SK-MEL-5 (cell line): ENCODE results near the gene FAM241B. TPM values are rescaled to one million over a fixed set of nuclear protein-coding genes. Genes with fewer than 3 reads are reported as not detected.

Experiments used
- DNase-seq: peaks from one replicate; pipeline ENCODE4 v3.0.0-alpha.2; 2016; ENCODE audit warnings: low read depth, low spot score
- in situ Hi-C: cut with HindIII; loops from 2 replicates; pipeline ENCODE4 v1.10.0; 2016; ENCODE audit warnings: low sequenced_read_pairs, high pct_unique_total_duplicates, low pct_unique_long_range_greater_than_20kb
- total RNA-seq: library from RNA; depleted of rRNA; stranded (reverse); fragments of >200 nt; shearing (Covaris generic); gene quantifications from 2 replicates; pipeline ENCODE4 v1.2.3, GENCODE V29; 2014

The FAM241B gene
- total RNA-seq, 1 experiment from 2014 or later = 1.2 TPM

DNA sequence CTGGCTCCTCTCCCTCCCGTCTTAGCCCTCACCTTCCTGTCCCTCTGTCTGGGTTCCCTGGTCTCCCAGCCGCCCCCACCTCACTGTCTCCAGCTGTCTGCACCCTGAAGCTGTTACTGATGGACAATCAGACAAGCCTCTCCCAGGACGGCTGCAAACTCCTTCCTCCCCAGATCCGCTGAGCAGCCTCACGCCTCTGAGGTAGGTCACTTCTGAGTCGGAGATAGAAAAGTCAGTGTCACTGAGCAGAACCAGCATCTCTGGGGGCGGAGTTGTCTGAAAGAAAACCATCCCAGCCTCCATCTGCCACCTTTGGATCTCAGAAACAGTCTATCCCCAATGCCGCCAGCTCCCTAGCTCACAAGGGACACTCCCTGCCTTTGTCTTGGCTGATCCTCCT is 27.4 kb downstream of the FAM241B start:
- in situ Hi-C loops = no loop called here
- DNase-seq = no peak

DNA sequence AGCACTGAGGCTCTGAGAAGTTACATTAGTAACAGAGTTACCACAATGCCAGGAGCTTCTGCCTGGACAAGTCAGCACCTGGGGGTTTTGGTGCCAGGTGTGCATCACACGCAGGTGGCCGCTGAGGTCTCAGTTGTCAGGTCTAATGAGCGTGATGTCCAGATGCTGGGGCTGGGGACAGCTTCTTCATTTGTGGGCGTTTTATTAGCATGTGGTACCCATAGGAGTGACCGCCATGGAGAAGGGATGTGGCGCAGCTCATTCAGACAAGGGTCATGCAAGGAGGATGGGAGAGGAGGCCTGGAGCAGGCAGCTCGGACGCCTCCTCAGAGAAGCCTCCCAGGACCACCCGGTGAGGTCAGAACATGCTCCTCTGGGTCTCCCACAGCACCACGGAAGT is 27.8 kb downstream of the FAM241B start:
- in situ Hi-C loops = no loop called here

DNA sequence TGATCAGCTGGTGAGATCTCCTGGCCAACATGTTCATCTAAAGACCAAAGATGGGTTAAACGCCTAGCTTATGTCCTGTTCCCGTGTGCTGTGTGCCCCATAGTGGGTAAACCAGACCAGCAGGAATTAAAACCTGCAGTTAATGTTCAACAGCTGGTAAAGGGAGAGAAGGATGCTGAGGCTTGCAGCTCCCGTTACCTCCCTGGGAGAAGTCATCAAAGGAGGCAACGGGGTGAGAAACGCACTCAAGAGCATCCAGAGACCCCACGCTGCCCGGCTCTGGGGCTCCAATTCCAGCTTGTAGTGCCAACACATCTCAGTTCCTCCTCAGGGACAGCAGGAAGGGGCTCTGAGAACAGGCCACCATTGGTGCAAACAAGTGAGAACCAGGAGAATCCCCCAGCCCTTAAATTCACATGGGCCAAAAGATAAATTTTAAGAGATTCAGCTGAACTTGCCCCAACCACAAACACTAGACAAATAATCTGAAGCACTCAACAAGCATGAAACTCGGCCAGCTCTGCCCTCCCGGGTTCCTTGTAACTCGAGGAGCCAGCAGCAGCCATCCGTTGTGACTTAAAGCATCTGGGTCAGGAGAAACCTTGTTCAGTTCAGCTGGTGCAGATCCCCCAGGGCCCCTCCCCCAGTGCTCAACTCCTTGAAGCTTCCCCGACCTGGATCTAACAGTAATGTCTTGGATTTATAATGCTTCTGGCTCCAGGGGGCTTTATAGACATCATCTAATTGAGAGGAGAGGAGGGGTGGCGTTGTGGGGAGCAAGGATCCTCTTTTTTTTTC is 29.4 kb downstream of the FAM241B start:
- no peak for DNase-seq

More for the DNA sequence above, 27.8 kb downstream of the FAM241B start:
- DNase-seq = no peak

DNA sequence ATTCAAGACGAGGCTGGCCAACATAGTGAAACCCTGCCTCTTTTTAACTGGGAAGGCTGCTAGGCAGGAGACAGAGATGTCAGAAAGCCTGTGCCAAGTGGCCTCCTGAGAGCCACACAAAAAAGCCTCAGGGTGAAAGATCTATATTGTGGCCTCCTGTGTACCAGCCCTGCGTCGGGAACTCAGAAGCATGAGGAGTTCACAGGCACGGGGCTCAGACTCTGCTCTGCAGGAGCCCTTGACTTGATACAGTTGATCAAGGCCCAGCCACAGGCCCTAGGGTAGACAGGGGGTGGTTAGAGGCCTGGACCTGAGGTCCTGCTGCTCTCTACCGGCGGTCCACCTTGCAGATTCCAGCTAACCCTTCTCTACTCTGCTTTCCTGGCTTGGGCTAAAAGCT is 30.2 kb downstream of the FAM241B start:
- in situ Hi-C loops = no loop called here
- no peak for DNase-seq

More for the DNA sequence above, 29.4 kb downstream of the FAM241B start:
- in situ Hi-C loops = no loop called here

DNA sequence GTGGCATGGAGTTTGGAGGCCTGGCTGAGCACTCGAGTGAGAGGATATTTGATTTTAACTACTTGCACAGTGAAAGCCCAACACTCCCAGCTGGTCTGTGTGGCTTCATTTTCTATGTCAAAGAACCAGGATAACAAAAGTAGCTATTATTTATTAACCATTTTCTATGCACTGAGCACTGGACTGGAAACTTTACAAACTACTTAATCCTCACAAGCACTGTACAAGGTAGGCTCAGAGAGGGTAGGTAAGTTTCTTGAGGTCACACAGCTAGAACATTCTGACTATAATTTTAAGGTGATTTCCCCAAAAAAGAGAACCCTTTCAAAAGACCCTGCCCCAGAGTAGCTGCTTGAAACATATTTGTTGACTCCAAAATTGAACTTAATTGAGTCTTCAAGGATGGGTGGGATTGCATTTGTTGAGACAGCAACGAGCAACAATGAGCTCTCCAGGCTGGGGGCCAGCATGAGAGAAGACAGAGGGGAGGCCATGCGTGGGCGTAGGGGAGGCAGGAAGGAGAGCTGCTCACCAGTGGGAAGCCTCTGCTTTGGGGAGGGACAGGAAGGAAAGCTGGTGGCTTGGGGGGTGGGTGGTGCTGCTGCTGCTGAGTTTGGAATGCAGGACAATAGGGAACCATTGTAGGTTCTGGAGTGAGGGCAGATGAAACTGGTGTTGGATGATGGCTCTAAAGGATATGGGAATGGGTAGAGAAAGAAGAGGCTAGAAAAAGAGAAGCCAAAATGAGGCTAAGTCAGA is 31.5 kb downstream of the FAM241B start:
- no peak for DNase-seq
- in situ Hi-C loops = no loop called here

DNA sequence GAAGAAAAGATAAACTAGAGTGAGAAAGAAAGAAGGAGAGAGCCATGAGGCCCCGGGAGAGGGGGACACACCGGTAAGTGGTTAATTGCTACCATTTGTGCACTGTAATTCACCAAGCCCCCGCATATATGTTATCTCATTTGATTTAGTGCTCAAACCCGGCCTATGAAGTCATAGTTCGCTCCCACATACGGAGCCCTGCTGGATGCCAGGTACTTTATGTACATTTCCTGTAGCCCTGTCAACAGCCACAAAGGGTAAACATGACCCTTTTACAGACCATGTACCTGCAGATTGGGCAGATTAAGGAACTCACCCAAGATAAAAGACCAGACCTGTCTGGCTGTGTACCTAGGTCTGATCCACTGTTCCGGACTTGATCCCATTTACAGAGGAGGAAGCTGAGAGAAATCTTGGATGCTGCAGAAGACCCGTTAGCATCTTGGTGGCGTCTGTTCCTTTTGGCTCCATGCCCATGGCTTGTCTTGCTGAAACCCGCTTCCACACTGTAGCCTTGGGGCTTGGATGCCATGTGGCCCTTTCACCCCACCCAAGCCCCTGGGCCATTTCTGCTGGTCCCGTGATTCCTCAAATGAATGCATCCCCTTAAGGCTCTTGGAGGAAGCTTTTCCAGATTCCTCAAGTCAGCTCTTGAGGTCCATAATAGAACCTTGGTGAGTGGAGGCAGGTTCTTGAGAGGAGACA is 32.3 kb downstream of the FAM241B start:
- in situ Hi-C loops = no loop called here
- DNase-seq = no peak

DNA sequence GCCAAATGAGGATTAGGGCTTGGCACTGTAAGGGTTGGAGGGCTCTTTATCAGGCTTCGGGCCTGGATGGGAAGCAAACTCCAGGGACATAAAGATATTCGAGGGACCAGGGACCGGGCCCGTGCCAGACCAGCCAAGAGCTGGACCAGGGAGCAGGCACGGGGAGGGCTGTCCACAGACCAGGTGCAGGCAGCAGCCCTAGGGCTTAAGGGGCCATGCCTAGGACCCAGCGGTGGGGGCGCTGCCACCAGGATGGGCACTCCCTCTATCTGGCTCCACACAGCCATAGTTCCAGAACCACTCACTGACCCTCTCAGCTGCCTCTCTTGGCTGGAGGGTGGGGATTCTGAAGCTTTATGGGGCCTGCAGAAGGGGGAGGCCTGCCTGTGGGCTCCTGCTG is 32.9 kb downstream of the FAM241B start:
- no peak for DNase-seq
- in situ Hi-C loops = no loop called here

DNA sequence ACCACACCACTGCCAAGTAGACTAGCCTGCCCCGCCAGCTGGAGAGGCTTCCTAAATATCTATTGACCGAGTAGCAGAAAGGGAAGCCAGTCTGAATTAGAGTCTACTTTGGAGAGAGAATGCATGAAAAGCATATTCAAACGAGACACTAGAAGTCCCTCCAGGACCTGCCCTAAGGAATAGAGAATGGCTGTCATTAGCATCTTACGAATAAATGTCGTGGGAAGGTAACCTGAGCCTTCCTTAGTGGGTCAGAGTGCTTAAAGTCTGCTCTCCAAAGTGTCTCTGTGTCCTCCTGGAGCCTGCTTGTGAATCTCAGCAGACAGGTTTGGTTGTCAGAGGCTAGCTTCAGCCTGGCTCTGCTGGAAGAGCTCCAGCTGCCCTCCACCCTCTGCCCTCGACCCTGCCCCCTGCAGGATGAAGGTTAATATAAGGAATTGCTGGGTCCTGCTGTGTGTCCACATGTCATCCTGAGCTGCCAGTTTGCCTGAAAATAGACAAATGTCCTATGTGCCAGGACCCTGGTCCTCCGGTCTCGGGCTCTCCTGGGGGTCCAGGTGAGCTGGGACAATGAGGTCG is 33.4 kb downstream of the FAM241B start:
- in situ Hi-C loops = no loop called here
- peak; percentile 13 for DNase-seq

DNA sequence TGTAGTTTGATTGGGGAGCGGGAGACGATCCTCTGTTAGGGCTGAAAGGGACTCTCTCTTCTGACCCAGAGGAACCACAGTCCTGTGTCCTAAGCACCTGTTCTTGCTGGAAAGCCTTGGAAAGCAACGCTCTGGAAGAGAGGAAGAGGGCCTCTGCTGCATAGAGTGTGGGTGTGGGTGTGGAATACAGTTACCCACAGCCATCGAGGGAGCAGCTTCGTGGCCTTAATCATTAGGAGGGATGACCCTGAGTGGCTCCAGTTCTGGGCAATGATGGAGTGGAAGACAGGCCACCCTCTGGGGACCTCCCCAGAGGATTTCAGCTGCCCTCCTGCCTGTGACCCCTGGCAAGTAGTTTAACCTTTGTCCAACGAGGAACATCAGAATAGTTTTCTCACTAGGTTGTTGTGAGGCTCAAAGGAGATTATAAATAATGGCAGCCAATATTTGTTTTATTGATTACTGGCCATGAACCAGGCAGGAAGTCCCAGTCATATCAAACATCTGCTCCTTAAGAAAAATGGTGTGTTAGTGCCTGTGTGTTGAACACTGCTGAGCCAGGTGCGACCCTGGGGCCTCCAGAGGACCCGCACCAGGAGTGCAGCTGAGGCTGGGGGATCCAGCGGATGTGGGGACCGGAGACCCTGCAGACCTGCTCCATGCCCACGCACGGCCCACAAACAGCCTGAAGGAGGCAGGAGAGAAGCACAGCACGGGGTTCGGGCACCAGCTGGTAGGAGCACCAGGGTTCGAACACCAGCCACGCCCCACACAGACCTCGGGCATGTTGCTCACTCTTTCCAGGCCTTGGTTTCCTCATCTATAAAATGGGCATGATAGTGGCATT is 35.6 kb downstream of the FAM241B start:
- in situ Hi-C loops = no loop called here
- DNase-seq = no peak

DNA sequence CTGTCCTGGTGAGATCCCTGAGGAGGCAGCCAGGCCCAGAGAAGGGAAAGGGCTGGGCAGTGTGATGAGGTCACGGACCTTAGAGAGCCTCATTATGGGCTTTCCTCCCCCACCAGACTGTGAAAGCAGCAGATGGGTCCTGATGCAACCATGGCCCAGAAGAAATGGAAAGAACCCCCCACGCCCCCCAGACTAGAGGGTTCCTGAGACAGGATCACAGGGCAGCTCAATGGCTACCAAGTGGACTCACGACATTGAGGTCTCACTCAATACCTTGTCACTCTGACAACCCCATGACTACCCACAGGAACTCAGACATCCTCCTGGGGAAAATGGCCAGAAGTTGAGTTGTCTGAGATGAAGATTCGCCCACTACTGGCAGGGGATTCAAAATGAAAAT is 36.7 kb downstream of the FAM241B start:
- in situ Hi-C loops = no loop called here

DNA sequence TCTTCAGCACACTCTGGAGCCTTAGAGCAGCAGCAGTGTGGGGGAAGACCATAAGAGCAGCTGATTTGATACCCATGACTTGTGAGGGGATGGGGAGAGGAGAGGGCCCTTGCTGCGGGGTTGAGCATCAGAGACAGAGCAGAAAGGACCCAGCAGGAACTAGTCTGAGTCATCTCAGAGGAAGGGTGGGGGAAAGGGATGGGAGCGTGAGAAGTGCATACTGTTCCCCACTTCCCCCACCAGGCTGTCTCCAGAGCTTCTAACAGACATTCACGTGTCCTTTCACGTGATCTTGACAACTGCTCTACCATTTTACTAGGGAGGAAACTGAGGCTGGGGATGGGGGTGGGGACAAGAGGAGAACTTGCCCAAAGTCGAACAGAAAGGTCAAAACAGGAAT is 38.7 kb downstream of the FAM241B start:
- no peak for DNase-seq
- in situ Hi-C loops = no loop called here

More for the DNA sequence above, 36.7 kb downstream of the FAM241B start:
- no peak for DNase-seq

DNA sequence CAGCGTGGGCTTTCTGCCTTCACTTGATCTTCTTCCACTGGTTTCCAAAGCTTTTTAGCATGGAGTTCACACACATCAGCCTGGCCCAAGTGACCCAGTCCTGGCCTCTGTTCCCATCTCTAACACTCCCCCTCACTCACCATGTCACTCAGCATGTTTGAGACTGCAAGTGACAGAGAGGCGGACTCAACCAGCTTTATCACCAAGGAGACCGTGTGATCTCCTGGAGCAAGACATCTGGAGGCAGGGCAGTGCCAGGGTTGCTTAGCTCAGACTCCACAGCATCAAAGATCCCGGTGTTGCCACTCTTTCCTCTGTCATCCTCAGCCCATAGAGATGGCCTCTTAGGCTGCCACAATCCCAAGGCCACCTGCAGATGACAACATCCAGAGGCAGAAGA is 39.4 kb downstream of the FAM241B start:
- in situ Hi-C loops = no loop called here
- DNase-seq = no peak

DNA sequence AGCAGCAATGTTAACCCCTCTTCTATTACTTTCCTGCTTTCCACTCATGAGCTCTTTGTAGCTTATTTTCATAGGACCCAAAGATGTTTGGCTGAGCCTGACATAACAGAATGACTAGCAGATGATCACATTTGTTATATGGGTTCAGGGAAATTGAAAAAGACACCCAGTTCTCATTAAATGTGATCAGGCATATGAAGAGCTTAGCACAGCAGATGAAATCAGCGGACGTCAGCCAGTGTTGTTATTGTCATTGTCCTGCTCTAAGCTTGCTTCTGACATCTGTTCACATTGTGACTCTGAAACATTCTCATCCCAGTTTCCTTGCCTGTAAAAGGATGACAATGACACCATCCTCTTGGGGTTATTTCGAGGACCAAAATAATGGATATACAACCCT is 43.5 kb downstream of the FAM241B start:
- in situ Hi-C loops = no loop called here
- DNase-seq = no peak

DNA sequence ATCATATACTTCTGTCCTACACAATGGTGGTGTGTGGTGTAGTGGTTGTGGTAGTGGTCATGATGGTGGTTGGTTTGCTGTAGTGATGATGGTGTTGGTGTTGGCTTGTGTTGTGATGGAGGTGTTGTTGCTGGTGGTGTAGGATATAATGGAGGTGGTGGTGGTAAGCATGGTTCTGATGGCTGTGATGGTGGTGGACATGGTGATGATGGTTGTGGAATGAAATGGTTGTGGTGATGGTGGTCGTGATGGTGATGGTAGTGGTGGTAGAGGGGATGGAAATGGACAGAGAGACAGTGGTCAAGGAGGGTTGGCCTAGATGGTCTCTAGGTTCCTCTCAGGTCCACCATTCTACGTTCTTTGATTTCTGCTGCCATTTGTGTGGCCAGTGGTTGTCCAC is 44.7 kb downstream of the FAM241B start:
- DNase-seq = no peak
- in situ Hi-C loops = no loop called here

DNA sequence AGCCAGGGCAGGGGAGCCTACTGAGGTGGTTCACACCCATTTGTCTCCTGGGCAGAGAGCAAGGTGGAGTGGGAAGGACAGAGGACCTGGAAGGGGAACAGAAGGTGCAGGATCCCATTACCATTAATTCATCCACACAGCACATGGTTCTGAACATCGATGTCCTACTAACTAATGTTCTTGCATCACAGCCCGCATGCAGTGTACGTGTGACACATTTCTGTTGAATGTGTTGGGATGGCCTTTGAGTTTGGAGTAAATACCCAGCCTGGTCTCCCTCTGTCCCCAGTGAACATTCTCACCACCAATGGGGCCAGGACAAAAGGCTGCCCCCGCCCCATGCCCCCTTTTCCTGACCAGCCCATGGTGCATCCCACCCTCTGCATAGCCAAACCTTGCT is 46.3 kb downstream of the FAM241B start:
- in situ Hi-C loops = no loop called here
- DNase-seq = no peak

DNA sequence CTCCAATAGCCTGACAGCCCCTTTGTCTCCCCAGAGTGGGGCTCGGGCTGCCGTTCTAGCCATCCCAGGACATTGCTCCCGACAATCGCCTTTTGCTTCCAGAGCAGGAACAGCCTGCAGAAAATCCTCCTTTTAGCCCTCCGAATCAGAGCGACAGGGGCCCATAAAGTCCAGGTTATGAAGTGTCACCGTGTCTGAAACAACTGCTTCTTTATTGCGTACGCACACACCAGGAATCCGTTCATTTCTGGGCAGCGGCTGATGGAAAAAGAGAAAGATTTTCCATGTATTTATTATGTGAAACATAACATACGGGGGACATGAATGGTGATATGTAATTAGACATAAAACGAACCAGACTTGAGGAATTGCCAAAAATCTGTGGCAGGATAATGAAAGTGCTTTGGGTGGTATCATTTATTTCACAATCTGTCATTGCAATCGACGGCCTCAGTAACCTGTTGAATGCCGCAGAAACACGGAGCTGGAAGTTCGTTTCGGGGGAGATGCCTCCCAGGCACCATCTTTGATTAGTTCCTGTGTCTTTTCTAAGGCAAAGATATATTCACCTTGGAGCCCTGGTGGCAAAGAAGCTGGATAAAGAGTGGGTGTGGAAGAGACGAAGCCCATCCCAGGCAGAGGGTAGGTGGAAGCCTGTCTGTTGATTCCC is 48.1 kb downstream of the FAM241B start:
- no peak for DNase-seq
- in situ Hi-C loops = no loop called here

DNA sequence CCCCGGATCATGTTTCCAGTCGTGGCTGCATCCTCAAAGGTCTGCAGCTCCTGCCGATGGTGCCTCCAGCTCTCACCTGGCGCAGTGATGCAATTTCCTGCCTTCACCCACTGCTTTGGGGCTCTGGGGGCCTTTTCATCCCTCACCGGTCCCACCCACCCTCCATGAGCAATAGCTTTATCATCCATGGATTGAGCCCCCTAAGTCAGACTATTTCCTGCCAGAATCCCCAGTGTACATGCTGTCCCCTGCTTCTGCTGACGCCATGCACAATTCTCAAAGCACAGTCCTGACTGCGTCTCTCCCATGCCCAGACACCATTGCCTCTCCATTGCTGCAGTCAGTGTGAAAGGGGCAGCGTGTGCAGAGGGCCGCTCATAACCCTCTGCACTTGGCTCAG is 49.7 kb downstream of the FAM241B start:
- DNase-seq = no peak
- in situ Hi-C loops = no loop called here
